ENCODE measurements around the gene PATJ.
"Not testable (repeated sequence)": the region's sequence is repeated elsewhere in the genome, so short reads cannot be mapped to it uniquely, and the experiment has no call there.

The PATJ gene

DNA sequence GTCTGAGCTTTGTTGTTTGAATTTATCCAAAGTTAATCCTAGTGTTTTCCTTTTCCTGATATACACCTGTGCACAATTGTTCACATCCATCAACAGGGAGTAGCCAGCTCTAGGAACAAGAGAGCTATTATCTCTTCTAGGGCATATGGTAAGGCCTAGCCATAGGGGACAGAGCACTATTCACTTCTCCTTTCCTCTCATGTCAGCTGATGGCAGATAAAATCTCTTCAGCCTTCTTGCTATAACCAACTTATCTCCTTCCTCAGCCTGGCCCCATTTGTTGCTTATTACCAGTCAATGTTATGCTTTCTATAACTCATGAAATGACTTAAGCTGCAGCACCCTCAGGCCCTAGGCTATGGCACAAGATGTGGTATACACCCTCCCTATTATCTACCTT, 38.9 kb downstream of the PATJ start:
- TF ChIP-seq, protein P1, sequence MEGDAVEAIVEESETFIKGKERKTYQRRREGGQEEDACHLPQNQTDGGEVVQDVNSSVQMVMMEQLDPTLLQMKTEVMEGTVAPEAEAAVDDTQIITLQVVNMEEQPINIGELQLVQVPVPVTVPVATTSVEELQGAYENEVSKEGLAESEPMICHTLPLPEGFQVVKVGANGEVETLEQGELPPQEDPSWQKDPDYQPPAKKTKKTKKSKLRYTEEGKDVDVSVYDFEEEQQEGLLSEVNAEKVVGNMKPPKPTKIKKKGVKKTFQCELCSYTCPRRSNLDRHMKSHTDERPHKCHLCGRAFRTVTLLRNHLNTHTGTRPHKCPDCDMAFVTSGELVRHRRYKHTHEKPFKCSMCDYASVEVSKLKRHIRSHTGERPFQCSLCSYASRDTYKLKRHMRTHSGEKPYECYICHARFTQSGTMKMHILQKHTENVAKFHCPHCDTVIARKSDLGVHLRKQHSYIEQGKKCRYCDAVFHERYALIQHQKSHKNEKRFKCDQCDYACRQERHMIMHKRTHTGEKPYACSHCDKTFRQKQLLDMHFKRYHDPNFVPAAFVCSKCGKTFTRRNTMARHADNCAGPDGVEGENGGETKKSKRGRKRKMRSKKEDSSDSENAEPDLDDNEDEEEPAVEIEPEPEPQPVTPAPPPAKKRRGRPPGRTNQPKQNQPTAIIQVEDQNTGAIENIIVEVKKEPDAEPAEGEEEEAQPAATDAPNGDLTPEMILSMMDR (IDR thresholded peaks at IDR 0.05) = no peak
- Histone ChIP-seq H3K4me3 (ENCODE audit: low read depth in 1 of 2, low read length in 1 of 2) (no peak overlapping the region), H3K36me3 (no peaks in the 10 kb centered on the region), H3K4me1 (ENCODE audit: control insufficient read depth in 1 of 2, insufficient read depth in 1 of 2, low read depth in 1 of 2, low read length in 1 of 2) (no peaks in the 10 kb centered on the region), H3K9me3 (no peaks in the 10 kb centered on the region), H3K27ac (no peak overlapping the region), H3K27me3 (no peaks in the 10 kb centered on the region)

DNA sequence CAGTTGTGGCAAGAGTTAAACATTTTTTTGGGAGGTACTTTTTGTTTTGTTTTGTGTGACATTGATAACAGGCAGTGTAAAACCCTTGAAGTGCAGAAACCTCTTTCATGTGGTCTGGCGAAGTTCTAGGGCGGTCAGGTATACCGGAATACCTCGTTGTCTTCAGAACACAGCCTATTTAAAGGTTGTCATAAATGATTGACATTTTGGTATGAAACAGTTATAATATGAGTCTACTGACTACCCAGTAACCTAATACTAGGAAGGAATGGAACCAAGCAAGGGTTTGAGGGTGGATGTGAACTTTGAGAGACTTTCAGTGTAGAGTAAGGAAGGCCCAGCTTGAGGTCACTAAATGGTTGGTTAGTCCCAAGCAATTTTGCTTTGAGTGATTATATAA, 40.5 kb downstream of the PATJ start:
- H3K4me3 ChIP-seq (ENCODE audit: low read depth in 1 of 2, low read length in 1 of 2) = no peak overlapping the region
- no peaks in the 10 kb centered on the region for H3K4me1 ChIP-seq (ENCODE audit: control insufficient read depth in 1 of 2, insufficient read depth in 1 of 2, low read depth in 1 of 2, low read length in 1 of 2)
- no peaks in the 10 kb centered on the region for H3K36me3 ChIP-seq
- H3K9me3 ChIP-seq = no peaks in the 10 kb centered on the region
- TF ChIP-seq, protein P1 (IDR thresholded peaks at IDR 0.05) = no peak
- H3K27me3 ChIP-seq = no peaks in the 10 kb centered on the region
- no peak overlapping the region for H3K27ac ChIP-seq

DNA sequence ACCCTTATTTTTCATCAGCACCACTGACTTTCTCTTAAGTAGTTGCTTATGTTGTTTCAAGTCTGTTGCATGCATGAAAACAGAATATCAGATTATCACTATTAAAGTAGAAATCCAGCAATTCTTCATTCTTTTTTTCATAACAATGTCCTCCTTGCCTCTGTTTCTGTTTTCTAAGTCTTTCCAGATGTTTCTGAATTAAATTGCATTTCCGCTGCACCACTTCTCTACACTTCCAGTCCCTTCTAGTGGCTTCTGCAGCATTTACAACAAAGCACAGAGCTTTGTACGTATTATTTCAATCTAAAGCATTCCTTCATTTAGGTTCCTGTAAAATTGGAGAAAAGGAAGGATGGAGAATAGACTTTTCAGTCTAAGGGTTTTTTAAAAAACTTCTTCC, 42.4 kb downstream of the PATJ start:
- no peak overlapping the region for H3K27ac ChIP-seq
- H3K36me3 ChIP-seq = no peaks in the 10 kb centered on the region
- H3K4me1 ChIP-seq (ENCODE audit: control insufficient read depth in 1 of 2, insufficient read depth in 1 of 2, low read depth in 1 of 2, low read length in 1 of 2) = no peaks in the 10 kb centered on the region
- TF ChIP-seq, protein P1 (IDR thresholded peaks at IDR 0.05) = no peak
- no peaks in the 10 kb centered on the region for H3K9me3 ChIP-seq
- H3K27me3 ChIP-seq = no peaks in the 10 kb centered on the region
- H3K4me3 ChIP-seq (ENCODE audit: low read depth in 1 of 2, low read length in 1 of 2) = no peak overlapping the region

DNA sequence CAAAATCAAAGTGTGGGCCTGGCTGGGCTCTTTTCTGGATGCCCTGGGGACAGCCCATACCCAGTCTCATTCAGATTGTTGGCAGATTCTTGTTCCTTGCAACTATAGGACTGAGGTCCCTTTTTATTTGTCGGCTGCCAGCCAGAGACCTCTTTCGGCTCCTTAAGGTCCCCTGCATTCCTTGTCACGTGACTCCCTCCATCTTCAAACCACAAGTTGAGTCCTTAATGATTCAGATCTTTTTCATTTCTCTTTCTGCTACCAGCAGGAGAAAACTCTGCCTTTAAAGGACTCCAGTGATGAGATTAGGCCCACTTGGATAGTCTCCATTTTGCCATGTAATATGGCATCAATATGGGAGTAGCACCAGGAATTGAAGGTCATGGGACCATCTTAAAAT, 48.6 kb downstream of the PATJ start:
- TF ChIP-seq, protein P1 (IDR thresholded peaks at IDR 0.05) = no peak
- Histone ChIP-seq H3K36me3 (no peaks in the 10 kb centered on the region), H3K27me3 (no peaks in the 10 kb centered on the region), H3K27ac (no peak overlapping the region), H3K4me3 (ENCODE audit: low read depth in 1 of 2, low read length in 1 of 2) (no peak overlapping the region), H3K9me3 (no peaks in the 10 kb centered on the region), H3K4me1 (ENCODE audit: control insufficient read depth in 1 of 2, insufficient read depth in 1 of 2, low read depth in 1 of 2, low read length in 1 of 2) (no peaks in the 10 kb centered on the region)

DNA sequence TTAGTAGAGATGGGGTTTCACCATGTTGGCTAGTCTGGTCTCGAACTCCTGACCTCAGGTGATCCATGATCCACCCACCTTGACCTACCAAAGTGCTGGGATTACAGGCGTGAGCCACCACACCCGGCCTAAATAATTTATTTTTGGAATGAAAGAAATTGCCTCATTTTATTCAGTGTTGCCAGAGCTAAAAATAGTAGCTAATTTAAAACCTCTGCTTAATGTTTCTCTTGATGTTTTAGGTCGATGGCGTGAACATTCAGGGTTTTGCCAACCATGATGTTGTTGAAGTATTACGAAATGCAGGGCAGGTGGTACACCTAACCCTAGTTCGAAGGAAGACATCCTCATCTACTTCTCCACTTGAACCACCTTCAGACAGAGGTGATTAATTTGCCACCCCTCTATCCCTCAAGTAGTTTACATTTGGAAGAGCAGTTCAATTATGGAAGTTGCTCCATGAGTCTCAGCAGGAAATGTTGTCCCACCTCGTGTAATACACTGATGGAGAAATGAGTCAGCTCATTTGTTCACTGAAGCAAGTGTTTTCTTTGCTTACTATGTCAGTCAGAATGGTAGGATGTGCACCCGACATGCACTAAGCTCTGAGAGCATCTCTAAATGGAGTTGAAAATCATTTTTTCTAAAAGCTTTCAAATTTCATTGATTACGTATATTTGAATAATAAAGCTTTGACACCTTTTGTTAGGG, 54.9 kb downstream of the PATJ start:
- Histone ChIP-seq H3K4me1 (ENCODE audit: control insufficient read depth in 1 of 2, insufficient read depth in 1 of 2, low read depth in 1 of 2, low read length in 1 of 2) (no peaks in the 10 kb centered on the region), H3K4me3 (ENCODE audit: low read depth in 1 of 2, low read length in 1 of 2) (no peak overlapping the region), H3K36me3 (no peaks in the 10 kb centered on the region), H3K27ac (no peak overlapping the region), H3K27me3 (no peaks in the 10 kb centered on the region), H3K9me3 (no peaks in the 10 kb centered on the region)
- TF ChIP-seq, protein P1 (IDR thresholded peaks at IDR 0.05) = no peak

DNA sequence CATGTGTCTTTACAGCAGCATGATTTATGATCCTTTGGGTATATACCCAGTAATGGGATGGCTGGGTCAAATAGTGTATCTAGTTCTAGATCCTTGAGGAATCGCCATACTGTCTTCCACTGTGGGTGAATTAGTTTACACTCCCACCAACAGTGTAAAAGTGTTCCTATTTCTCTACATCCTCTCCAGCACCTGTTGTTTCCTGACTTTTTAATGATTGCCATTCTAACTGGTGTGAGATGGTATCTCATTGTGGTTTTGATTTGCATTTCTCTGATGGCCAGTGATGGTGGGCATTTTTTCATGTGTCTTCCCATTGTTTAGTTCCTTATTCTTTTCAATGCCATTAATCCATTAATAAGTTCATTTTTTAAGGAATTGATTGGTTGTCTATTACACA, 58.8 kb downstream of the PATJ start:
- H3K36me3 ChIP-seq; H3K4me3 ChIP-seq (ENCODE audit: low read depth in 1 of 2, low read length in 1 of 2); H3K27me3 ChIP-seq; H3K4me1 ChIP-seq (ENCODE audit: control insufficient read depth in 1 of 2, insufficient read depth in 1 of 2, low read depth in 1 of 2, low read length in 1 of 2); H3K9me3 ChIP-seq; H3K27ac ChIP-seq: not testable (repeated sequence)

Data from neutrophil (primary cell).